Measurements from ENCODE around the gene ZNF700.
"Not testable (repeated sequence)": the region's sequence is repeated elsewhere in the genome, so short reads cannot be mapped to it uniquely, and the experiment has no call there.

The ZNF700 gene

DNA sequence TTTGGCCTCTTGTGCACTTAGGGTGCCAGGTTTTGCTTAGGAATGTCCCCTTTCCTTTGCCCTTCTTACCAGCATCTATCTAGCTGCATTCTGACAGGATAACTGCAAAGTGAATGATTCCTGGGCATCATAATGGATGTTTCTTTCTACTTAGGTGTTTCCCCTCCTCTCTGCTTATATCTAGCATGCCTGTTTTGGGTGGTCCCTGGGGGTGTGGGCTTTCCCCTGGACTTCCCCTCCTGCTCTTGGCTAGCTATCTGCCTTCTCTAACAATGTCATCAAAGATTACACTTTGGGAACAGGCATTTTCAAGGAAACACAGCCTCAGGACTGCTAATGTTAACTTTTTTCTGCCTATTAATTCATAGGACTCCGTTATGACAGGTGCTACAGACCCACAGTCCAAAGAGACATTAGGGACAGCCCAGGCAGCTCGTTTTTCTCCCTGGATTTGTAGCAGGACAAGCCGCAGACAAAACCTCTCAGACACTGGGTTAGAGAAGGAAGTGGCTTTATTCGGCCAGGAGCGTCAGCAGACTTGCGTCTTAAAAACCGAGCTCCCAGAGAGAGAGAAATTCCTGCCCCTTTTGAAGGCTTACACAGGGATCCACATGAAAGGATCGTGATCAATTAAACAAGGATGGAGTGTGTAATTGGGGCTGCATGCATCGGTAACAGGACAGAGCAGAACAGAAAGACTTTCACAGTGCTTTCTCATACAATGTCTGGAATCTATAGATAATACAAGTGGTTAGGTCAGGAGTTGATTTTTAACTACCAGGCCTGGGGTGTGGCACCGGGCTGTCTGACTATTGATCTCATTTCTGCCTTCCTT, 17.3 kb downstream of the ZNF700 start:
- Histone ChIP-seq H3K27me3 (ENCODE audit: control insufficient read depth in 1 of 2, insufficient read depth in 2 of 2, low read length in 2 of 2) (no peaks in the 10 kb centered on the region), H3K27ac (ENCODE audit: low read depth, low read length) (no peak overlapping the region), H3K4me1 (ENCODE audit: insufficient read depth, low read length) (no peaks in the 10 kb centered on the region), H3K9ac (ENCODE audit: low read length) (no peak overlapping the region), H3K36me3 (ENCODE audit: insufficient read depth, low read length) (peaks cover 13% of the 10 kb centered on the region), H3K4me3 (ENCODE audit: low read depth in 1 of 2, low read length in 2 of 2) (no peak overlapping the region), H3K9me3 (ENCODE audit: low read length) (peaks cover 34% of the 10 kb centered on the region)

GRCh38 chr19:11942843-11943108, 17.9 kb downstream of the ZNF700 start:
- Histone ChIP-seq H3K36me3 (ENCODE audit: insufficient read depth, low read length) (peaks cover 18% of the 10 kb centered on the region), H3K9me3 (ENCODE audit: low read length) (peaks cover 40% of the 10 kb centered on the region), H3K9ac (ENCODE audit: low read length) (no peak overlapping the region), H3K4me1 (ENCODE audit: insufficient read depth, low read length) (no peaks in the 10 kb centered on the region), H3K27ac (ENCODE audit: low read depth, low read length) (no peak overlapping the region), H3K4me3 (ENCODE audit: low read depth in 1 of 2, low read length in 2 of 2) (no peak overlapping the region), H3K27me3 (ENCODE audit: control insufficient read depth in 1 of 2, insufficient read depth in 2 of 2, low read length in 2 of 2) (no peaks in the 10 kb centered on the region)

DNA sequence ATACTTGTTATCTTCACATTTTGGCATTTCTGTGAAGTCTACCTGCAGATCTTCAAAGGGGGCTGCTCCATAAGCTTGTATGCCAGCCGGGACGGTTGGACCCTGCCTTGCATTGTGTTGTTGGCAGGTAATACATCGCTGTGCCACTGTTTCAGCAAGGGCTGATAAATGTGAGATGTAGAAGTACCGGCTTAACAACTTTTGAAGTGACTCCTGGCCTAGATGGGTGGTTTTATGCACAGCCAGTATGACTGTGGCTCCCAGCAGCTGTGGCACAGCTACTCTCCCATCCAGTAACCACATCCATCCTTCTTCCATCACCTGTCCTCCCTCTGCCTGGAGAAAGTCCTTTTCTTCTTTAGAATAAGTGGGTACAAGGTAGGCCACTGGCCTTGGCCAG, 19.7 kb downstream of the ZNF700 start:
- H3K4me1 ChIP-seq (ENCODE audit: insufficient read depth, low read length): no peaks in the 10 kb centered on the region
- H3K9me3 ChIP-seq (ENCODE audit: low read length): peaks cover 58% of the 10 kb centered on the region
- H3K9ac ChIP-seq (ENCODE audit: low read length): no peak overlapping the region
- H3K27me3 ChIP-seq (ENCODE audit: control insufficient read depth in 1 of 2, insufficient read depth in 2 of 2, low read length in 2 of 2): no peaks in the 10 kb centered on the region
- H3K36me3 ChIP-seq (ENCODE audit: insufficient read depth, low read length): peaks cover 37% of the 10 kb centered on the region
- no peak overlapping the region for H3K27ac ChIP-seq (ENCODE audit: low read depth, low read length)
- peak overlapping the region in 1 of 2 donors; percentile 5 for H3K4me3 ChIP-seq (ENCODE audit: low read depth in 1 of 2, low read length in 2 of 2)

DNA sequence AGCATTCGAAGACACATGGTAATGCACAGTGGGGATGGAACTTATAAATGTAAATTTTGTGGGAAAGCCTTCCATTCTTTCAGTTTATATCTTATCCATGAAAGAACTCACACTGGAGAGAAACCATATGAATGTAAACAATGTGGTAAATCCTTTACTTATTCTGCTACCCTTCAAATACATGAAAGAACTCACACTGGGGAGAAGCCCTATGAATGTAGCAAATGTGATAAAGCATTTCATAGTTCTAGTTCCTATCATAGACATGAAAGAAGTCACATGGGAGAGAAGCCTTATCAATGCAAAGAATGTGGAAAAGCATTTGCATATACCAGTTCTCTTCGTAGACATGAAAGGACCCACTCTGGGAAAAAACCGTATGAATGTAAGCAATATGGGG, 23.7 kb downstream of the ZNF700 start:
- H3K9me3 ChIP-seq (ENCODE audit: low read length): peaks cover 58% of the 10 kb centered on the region
- no peak overlapping the region for H3K9ac ChIP-seq (ENCODE audit: low read length)
- H3K4me3 ChIP-seq (ENCODE audit: low read depth in 1 of 2, low read length in 2 of 2): peak overlapping the region in 1 of 2 donors; percentile 44
- no peaks in the 10 kb centered on the region for H3K4me1 ChIP-seq (ENCODE audit: insufficient read depth, low read length)
- no peaks in the 10 kb centered on the region for H3K27me3 ChIP-seq (ENCODE audit: control insufficient read depth in 1 of 2, insufficient read depth in 2 of 2, low read length in 2 of 2)
- no peak overlapping the region for H3K27ac ChIP-seq (ENCODE audit: low read depth, low read length)
- peaks cover 42% of the 10 kb centered on the region for H3K36me3 ChIP-seq (ENCODE audit: insufficient read depth, low read length)

- peak overlapping the region in 1 of 2 donors; percentile 44 for H3K4me3 ChIP-seq (ENCODE audit: low read depth in 1 of 2, low read length in 2 of 2)
Observed at GRCh38 chr19:11949201-11949600, 24.3 kb downstream of the ZNF700 start.

GRCh38 chr19:11949614-11950080, 24.7 kb downstream of the ZNF700 start:
- not testable (repeated sequence) for H3K27ac ChIP-seq (ENCODE audit: low read depth, low read length); H3K9ac ChIP-seq (ENCODE audit: low read length); H3K27me3 ChIP-seq (ENCODE audit: control insufficient read depth in 1 of 2, insufficient read depth in 2 of 2, low read length in 2 of 2); H3K4me1 ChIP-seq (ENCODE audit: insufficient read depth, low read length)
- Histone ChIP-seq H3K36me3 (ENCODE audit: insufficient read depth, low read length) (peaks cover 32% of the 10 kb centered on the region), H3K9me3 (ENCODE audit: low read length) (peaks cover 48% of the 10 kb centered on the region), H3K4me3 (ENCODE audit: low read depth in 1 of 2, low read length in 2 of 2) (peak overlapping the region in 1 of 2 donors; percentile 44)

More at GRCh38 chr19:11949201-11949600, 24.3 kb downstream of the ZNF700 start:
- H3K27me3 ChIP-seq (ENCODE audit: control insufficient read depth in 1 of 2, insufficient read depth in 2 of 2, low read length in 2 of 2): no peaks in the 10 kb centered on the region
- no peak overlapping the region for H3K9ac ChIP-seq (ENCODE audit: low read length)
- H3K9me3 ChIP-seq (ENCODE audit: low read length): peaks cover 53% of the 10 kb centered on the region
- no peak overlapping the region for H3K27ac ChIP-seq (ENCODE audit: low read depth, low read length)
- no peaks in the 10 kb centered on the region for H3K4me1 ChIP-seq (ENCODE audit: insufficient read depth, low read length)
- H3K36me3 ChIP-seq (ENCODE audit: insufficient read depth, low read length): peaks cover 36% of the 10 kb centered on the region

- no peak overlapping the region for H3K9ac ChIP-seq (ENCODE audit: low read length)
- H3K9me3 ChIP-seq (ENCODE audit: low read length): peaks cover 46% of the 10 kb centered on the region
- no peak overlapping the region for H3K27ac ChIP-seq (ENCODE audit: low read depth, low read length)
- peaks cover 32% of the 10 kb centered on the region for H3K36me3 ChIP-seq (ENCODE audit: insufficient read depth, low read length)
- H3K4me3 ChIP-seq (ENCODE audit: low read depth in 1 of 2, low read length in 2 of 2): peak overlapping the region in 1 of 2 donors; percentile 44
- no peaks in the 10 kb centered on the region for H3K4me1 ChIP-seq (ENCODE audit: insufficient read depth, low read length)
- no peaks in the 10 kb centered on the region for H3K27me3 ChIP-seq (ENCODE audit: control insufficient read depth in 1 of 2, insufficient read depth in 2 of 2, low read length in 2 of 2)
Observed at GRCh38 chr19:11950312-11950711, 25.4 kb downstream of the ZNF700 start.

DNA sequence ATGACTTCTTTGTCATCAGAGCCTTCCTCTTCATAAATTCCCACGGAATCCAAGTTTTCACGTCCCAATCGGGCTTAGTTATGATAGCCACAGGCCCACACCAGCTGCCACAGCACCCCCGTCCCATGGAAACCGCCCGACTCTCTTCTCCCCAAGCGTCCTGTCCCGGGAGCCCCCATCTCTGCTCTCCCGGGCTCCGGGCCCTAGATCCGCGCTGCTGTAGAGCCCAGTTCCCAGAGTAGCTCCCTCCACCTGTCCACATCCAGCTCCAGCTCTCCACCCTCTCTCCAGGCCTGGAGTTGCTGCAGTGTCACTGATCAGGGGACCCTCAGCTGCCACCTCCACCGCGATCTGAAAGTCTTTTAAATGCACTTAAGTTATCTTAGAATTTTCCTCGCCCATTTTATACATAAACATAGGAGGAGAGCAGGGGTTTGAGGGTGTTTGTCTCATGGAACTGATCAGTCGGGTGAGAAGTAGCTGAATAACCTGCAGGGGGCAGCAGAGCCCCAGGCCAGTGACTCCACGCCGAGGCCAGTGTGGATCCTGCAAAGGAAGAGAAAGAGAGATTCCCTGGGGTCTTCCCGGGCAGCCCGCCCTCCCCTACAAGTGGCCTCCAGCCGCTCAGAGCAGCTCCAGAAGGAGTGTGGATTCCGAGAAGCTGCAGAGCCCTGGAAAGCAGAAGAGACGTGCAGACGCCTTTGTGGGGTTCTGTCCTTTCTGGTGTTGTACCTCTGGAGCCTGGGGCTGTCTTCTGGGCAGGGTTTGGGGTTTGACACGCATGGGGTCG, 38.9 kb downstream of the ZNF700 start:
- H3K27me3 ChIP-seq (ENCODE audit: control insufficient read depth in 1 of 2, insufficient read depth in 2 of 2, low read length in 2 of 2): no peaks in the 10 kb centered on the region
- H3K9me3 ChIP-seq (ENCODE audit: low read length): no peaks in the 10 kb centered on the region
- peaks cover 14% of the 10 kb centered on the region for H3K4me1 ChIP-seq (ENCODE audit: insufficient read depth, low read length)
- no peaks in the 10 kb centered on the region for H3K36me3 ChIP-seq (ENCODE audit: insufficient read depth, low read length)
- peak overlapping the region; percentile 75 to 97 for H3K4me3 ChIP-seq (ENCODE audit: low read depth in 1 of 2, low read length in 2 of 2)
- peak overlapping the region; percentile 82 for H3K27ac ChIP-seq (ENCODE audit: low read depth, low read length)
- H3K9ac ChIP-seq (ENCODE audit: low read length): no peak overlapping the region

- peak overlapping the region; percentile 82 for H3K27ac ChIP-seq (ENCODE audit: low read depth, low read length)
- peak overlapping the region; percentile 41 for H3K9ac ChIP-seq (ENCODE audit: low read length)
- H3K4me1 ChIP-seq (ENCODE audit: insufficient read depth, low read length): peaks cover 14% of the 10 kb centered on the region
Observed at GRCh38 chr19:11964496-11964857, 39.6 kb downstream of the ZNF700 start.

GRCh38 chr19:11964858-11965645, 40.1 kb downstream of the ZNF700 start, which contains the start of gene ZNF763:
TSS of gene ZNF763 (plus strand) at chr19:11965040. CDS start at chr19:11965209, 169 bp downstream.
- Histone ChIP-seq H3K9me3 (ENCODE audit: low read length) (no peaks in the 10 kb centered on the region), H3K9ac (ENCODE audit: low read length) (peak within 1 kb of the TSS; percentile 41)

More at GRCh38 chr19:11964496-11964857, 39.6 kb downstream of the ZNF700 start:
- Histone ChIP-seq H3K4me3 (ENCODE audit: low read depth in 1 of 2, low read length in 2 of 2) (peak overlapping the region; percentile 75 to 97), H3K27me3 (ENCODE audit: control insufficient read depth in 1 of 2, insufficient read depth in 2 of 2, low read length in 2 of 2) (no peaks in the 10 kb centered on the region), H3K9me3 (ENCODE audit: low read length) (no peaks in the 10 kb centered on the region), H3K36me3 (ENCODE audit: insufficient read depth, low read length) (no peaks in the 10 kb centered on the region)

DNA sequence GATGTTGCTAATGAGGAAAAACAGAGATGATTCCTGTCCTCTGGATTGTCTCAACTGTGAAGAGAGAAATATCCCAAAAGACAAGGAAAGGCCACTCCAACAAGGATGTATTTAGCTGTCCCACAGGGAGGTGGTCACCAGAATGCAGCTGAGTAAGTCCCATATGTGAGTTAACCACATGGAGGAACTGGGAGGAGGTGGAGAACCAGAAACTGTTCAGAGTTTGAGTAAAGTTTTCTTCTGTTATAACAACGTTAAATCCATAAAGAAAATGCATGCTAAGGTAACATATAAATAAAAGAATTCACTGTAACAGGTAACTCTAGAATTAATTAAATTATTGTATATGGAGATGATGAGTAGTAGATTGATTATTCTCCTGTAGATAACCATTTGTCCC, 45.3 kb downstream of the ZNF700 start:
- no peak overlapping the region for H3K4me3 ChIP-seq (ENCODE audit: low read depth in 1 of 2, low read length in 2 of 2)
- H3K4me1 ChIP-seq (ENCODE audit: insufficient read depth, low read length): peaks cover 4% of the 10 kb centered on the region
- H3K9me3 ChIP-seq (ENCODE audit: low read length): no peaks in the 10 kb centered on the region
- H3K27ac ChIP-seq (ENCODE audit: low read depth, low read length): no peak overlapping the region
- H3K9ac ChIP-seq (ENCODE audit: low read length): no peak overlapping the region
- no peaks in the 10 kb centered on the region for H3K36me3 ChIP-seq (ENCODE audit: insufficient read depth, low read length)
- H3K27me3 ChIP-seq (ENCODE audit: control insufficient read depth in 1 of 2, insufficient read depth in 2 of 2, low read length in 2 of 2): no peaks in the 10 kb centered on the region

More at GRCh38 chr19:11964858-11965645, 40.1 kb downstream of the ZNF700 start, which contains the start of gene ZNF763:
- Histone ChIP-seq H3K4me3 (ENCODE audit: low read depth in 1 of 2, low read length in 2 of 2) (peak within 1 kb of the TSS; percentile 75 to 97), H3K36me3 (ENCODE audit: insufficient read depth, low read length) (no peaks in the 10 kb centered on the region), H3K27ac (ENCODE audit: low read depth, low read length) (peak within 1 kb of the TSS; percentile 82), H3K27me3 (ENCODE audit: control insufficient read depth in 1 of 2, insufficient read depth in 2 of 2, low read length in 2 of 2) (no peaks in the 10 kb centered on the region), H3K4me1 (ENCODE audit: insufficient read depth, low read length) (peaks cover 14% of the 10 kb centered on the region)
